Stimulated activated CD4-positive, alpha-beta T cell treated with anti-CD3 and anti-CD28 coated beads, Interleukin-2, amount 100 ng/mL, for 4 hours (primary cell): ENCODE data around the gene RSPH6A.
"Not testable (repeated sequence)": the region's sequence is repeated elsewhere in the genome, so short reads cannot be mapped to it uniquely, and the experiment has no call there.

Source experiments
- DNase-seq: peaks from one replicate; pipeline ENCODE4 v3.0.0-alpha.2; 2020; ENCODE audit warnings: low read depth

RSPH6A gene

DNA sequence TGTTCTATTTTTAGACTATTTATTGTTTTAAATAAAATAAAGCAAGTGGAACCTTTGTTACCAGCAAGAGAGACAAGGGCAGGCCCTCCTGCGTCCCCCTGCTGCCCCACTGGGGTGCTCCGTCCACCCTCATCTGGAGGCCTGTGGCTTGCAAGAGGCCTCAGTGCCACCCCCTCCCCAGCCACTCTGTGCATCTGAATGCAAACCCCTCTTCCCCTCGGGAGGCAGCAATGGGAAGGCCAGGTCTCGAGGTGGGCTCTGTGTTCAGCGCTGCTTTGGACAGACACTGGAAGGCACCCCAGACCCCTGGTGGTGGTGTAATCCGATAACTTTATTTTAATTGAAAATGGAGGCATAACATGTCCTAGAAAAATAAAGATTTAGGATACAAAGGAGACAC lies 50.6 kb downstream of the RSPH6A start:
- no peak for DNase-seq

DNA sequence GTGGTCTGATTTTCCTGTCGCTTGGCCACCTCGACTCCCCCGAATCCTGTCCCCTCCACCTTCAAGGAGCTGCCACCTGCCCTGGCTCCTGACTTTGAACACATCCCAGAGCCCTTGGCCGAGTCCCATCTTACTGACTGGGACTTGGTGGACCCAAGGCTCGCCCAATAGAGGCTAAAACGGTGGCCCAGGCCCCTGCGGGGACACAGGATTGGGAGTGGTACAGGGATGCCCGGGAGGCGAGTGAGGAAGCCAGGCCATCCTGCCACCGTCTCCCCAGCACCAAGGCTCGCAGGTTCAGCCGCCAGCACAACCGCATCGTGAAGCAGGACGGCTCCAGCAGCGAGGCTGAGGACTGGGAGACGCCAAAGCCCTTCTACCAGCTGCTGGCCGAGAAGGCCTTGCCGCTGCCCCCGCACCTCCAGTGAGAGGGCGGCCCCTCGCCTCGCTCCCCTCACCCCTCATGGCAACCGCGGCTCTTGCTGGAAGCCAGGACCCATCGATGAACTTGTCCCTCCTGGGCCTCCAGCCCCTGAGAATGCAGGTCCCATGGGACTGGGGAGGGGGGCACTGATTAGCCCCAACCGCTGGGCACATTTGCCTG lies 51.3 kb downstream of the RSPH6A start:
- no peak for DNase-seq

DNA sequence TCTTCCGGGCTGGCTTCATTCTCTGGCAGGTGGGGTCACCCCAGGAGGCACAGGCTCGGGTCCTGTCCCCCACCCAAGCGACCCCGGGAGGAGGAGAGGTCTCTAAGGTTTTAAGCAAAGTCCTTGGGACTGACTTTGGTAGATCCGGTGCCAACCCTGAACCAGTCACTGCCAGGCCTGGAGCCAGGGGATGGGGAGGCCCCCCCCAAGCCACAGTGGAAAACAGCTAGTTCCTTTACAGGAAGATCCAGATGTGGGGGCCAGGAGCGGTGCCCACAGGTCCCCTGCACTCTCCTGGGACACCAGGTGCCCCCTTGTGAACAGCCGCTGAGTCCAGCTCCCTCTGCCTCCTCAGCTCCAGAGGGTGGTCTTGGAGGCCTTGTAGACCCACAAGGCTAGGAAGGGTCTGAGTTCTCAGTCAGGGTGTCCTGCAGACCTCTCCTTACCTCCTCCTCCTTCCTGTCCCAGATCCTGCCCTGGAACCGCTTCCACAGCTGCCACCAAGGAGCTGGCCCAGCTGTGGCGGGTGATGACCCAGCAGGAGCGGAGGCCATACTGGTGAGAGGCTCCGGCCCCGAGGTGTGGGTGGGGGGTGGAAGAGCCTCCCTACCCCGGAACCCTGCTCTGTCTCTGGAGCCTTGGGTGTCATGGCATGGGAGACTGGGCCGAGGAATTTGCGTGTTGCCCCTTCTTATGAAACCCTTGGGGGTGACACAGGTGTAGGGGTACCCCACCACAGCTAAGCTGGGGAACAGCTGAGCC lies 52.1 kb downstream of the RSPH6A start:
- no peak for DNase-seq

DNA sequence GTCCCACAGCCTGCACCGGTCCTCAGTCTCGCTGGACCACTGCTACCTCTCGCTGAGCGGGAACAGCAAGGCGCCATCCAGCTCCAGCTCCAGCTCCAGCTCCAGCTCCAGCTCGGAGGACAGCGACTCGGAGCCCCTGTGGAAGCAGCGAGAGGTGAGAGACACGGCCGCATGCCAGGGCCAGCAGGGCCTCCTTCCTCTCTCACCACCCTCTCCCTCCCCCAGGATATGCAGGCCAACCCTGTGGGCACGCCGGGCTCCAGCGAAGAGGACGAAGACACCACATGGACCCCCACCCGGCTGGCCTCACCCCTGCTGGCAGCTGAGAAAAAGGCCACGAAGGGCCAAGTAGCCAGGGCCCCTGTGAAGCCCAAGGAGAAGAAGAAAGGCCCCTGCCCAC lies 53.4 kb downstream of the RSPH6A start:
- DNase-seq, result no peak

DNA sequence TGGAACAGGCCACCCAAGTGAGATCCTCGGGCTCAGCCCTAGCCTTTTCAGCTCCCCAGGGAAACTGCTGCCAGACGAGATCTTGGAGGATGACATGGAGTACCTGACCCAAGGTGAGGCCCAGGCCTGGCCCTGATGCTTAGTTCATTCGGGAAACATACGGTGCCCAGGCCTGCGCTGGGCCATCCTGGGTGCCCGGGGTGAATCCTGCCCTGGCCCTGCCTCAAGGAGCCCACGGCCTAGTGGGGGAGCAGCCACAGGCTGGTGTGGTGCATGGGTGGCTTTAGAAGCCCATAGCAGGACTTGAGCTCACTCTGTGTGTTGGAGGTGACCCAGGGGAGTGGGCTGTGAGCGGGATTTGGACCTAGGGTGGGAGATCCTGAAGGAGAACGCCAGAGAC lies 56.2 kb downstream of the RSPH6A start:
- DNase-seq, result no peak

DNA sequence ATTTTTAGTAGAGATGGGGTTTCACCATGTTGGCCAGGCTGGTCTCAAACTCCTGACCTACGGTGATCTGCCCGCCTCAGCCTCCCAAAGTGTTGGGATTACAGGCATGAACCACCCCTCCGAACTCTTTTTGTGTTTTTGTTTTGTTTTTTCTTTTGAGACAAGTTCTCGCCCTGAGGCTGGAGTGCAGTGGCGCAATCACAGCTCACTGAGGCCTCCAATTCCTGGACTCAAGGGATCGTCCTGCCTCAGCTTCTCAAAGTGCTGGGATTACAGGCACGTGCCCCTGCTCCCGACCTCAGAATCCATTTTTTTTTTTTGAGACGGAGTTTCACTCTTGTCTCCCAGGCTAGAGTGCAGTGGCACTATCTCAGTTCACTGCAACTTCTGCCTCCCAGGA lies 57.4 kb downstream of the RSPH6A start:
- DNase-seq, result no peak

DNA sequence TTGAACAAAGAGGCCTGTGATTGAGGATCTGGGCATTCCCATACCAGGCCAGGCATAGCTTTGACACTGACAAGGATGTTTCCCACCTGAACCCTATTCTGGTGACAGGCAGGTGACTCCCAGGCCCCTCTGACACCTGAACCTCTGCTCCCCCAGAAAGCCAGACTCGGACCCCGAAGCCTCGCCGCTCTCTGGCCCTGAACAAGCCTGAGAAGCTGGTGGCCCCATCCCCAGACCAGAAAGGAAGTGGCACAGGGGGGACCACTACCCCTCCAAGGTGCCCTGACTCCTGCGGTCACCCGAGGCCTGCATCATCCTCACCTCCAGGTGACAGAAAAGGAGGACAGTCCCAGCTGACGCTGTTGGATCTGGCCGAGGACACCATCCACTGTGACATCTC lies 60.8 kb downstream of the RSPH6A start:
- no peak for DNase-seq

DNA sequence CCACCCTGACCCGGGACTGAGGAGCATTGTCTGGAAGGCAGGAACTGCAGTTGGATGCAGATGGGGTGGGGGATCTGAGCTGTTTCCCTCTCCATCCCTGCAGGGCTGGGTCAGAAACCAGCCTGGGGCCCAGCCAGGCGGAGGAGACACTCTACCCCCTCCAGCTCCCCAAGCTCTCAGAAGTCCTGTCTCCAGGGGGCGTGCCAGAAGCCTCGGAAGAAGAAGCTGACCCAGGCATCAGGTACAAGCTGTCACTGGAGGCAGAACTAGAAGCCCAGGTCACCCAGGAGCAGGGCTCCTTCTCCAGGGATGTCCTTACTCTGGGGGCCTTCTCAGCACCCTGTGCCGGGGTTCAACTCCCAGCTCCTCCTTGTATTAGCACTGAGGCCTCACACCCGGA lies 61.6 kb downstream of the RSPH6A start:
- no peak for DNase-seq

DNA sequence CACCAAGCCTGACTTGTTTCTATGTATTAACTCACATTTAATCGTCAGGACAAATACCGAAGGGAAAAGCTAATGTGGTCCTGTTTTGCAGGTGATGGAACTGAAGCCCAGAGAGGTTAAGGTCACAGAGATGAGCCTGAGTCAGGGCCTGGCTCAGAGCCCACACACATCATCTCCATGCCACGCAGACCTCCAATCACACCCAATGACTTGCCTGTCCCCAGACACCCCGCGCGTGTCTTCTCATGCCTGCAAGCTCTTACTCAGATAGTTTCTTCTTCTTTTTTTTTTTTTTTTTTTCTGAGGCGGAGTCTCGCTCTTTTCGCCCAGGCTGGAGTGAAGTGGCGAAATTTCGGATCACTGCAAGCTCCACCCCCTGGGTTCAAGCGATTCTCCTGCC lies 62.5 kb downstream of the RSPH6A start:
- DNase-seq, result no peak

DNA sequence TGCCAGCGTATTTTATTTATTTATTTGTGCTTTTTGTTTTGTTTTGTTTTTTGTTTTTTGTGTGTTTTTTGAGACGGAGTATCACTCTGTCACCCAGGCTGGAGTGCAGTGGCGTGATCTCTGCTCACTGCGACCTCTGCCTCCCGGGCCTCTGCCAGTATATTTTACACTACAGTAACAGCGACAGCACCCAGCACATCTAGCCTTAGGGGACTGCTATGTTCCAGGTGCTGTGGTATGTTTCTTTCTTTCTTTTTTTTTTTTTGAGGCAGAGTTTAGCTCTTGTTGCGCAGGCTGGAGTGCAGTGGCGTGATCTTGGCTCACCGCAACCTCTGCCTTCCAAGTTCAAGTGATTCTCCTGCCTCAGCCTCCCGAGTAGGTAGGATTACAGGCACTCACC lies 63.6 kb downstream of the RSPH6A start:
- DNase-seq, result not testable (repeated sequence)

DNA sequence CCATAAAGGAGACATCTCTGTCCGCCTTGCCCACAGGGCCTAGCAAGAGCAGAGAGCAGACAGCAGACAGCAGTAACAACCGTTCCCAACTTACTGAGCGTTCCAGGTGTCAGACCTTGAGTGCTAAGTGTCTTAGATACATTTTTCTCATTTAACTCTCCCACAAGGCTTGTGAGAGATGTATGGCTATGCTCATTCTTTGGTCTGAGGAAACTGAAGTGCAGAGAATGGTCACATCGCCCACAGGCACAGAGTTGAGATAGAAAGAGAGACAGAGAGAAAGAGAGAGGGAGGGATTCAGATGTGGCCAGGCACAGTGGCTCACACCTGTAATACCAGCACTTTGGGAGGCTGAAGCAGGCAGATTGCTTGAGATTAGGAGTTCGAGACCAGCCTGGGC lies 67.6 kb downstream of the RSPH6A start:
- DNase-seq, result no peak

DNA sequence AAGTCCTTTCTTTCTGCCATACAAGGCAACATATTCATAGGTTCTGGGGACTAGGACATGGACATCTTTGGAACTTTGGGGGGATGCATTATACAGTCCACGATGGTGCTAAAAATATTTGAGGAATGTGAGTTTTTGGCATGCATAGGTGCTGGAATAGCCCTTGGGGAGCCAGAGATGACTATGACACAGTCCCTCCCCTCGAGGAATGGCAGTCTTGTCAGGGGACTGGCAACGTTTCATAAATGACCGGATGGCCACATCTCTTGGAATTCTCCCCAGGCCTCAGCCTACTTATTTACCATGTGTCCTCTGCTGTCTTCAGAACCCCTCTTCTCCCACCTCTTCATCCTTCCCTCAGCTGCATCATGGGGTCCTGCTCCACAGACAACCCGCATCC lies 68.2 kb downstream of the RSPH6A start:
- no peak for DNase-seq
